Osteoblast (primary cell): Measurements from ENCODE around the gene CAPN15. TPM values are rescaled to one million over a fixed set of nuclear protein-coding genes. Genes with fewer than 3 reads are reported as not detected.
"Not testable (repeated sequence)": the region's sequence is repeated elsewhere in the genome, so short reads cannot be mapped to it uniquely, and the experiment has no call there.

ENCODE experiments used
- DNase-seq: peaks from one replicate; pipeline ENCODE4 v3.0.0; 2011; ENCODE audit warnings: low spot score, mixed read lengths; ENCODE audit not compliant: insufficient read length; ENCODE audit errors: missing footprints
- H2AFZ ChIP-seq: 2 replicates; pipeline ENCODE4 v1.6.0; 2011; ENCODE audit warnings: mild to moderate bottlenecking, low read length
- H3K27ac ChIP-seq: 2 replicates; pipeline ENCODE4 v1.5.1; 2011; ENCODE audit warnings: mild to moderate bottlenecking, low read depth, low read length, moderate library complexity
- H3K27me3 ChIP-seq: 2 replicates; pipeline ENCODE4 v1.6.0; 2012; ENCODE audit warnings: mild to moderate bottlenecking, control low read depth, inconsistent platforms, low read length, moderate library complexity; ENCODE audit not compliant: insufficient read depth
- H3K36me3 ChIP-seq: 2 replicates; pipeline ENCODE4 v1.5.1; 2011; ENCODE audit warnings: mild to moderate bottlenecking, low read length, control low read depth, moderate library complexity; ENCODE audit not compliant: insufficient read depth
- H3K4me1 ChIP-seq: 2 replicates; pipeline ENCODE4 v1.5.1; 2011; ENCODE audit warnings: mild to moderate bottlenecking, low read length, control low read depth, moderate library complexity; ENCODE audit not compliant: insufficient read depth
- H3K4me2 ChIP-seq: 2 replicates; pipeline ENCODE4 v1.6.0; 2011; ENCODE audit warnings: mild to moderate bottlenecking, low read length; ENCODE audit not compliant: insufficient read depth
- H3K4me3 ChIP-seq: fragments of 200-600 bp; sonication (generic); 3 replicates; pipeline ENCODE4 v1.5.1; 2012; ENCODE audit warnings: mild to moderate bottlenecking, low read length, inconsistent platforms; ENCODE audit not compliant: insufficient read depth
- H3K79me2 ChIP-seq: 2 replicates; pipeline ENCODE4 v1.6.0; 2012; ENCODE audit warnings: mild to moderate bottlenecking, low read length, control low read depth, inconsistent platforms; ENCODE audit not compliant: insufficient read depth
- H3K9me3 ChIP-seq: 2 replicates; pipeline ENCODE4 v1.5.1; 2011; ENCODE audit warnings: low read depth, low read length, control low read depth
- H4K20me1 ChIP-seq: 2 replicates; pipeline ENCODE4 v1.6.0; 2012; ENCODE audit warnings: mild to moderate bottlenecking, low read length, control low read depth; ENCODE audit not compliant: insufficient read depth
- CTCF ChIP-seq: IDR thresholded peaks from 2 replicates; pipeline ENCODE4 v1.5.1; 2011; ENCODE audit warnings: mild to moderate bottlenecking, low read depth, low read length, moderate library complexity; ENCODE audit errors: extremely low read depth
- total RNA-seq: library from RNA; depleted of rRNA; stranded (reverse); fragments of >200 nt; gene quantifications from 2 replicates; pipeline ENCODE4 v1.2.3, GENCODE V29; 2012

CAPN15 gene
- total RNA-seq, 1 donor = 27.1 TPM

- no peak for TF ChIP-seq CTCF
- no peak overlapping the region for H2AFZ ChIP-seq
Observed at GRCh38 chr16:505479-506245, 21.9 kb upstream of the CAPN15 start.

GRCh38 chr16:506246-506546 lies 21.3 kb upstream of the CAPN15 start:
- H4K20me1 ChIP-seq = peaks cover 4% of the 10 kb centered on the region
- H2AFZ ChIP-seq = no peak overlapping the region
- H3K4me2 ChIP-seq = no peak overlapping the region
- no peaks in the 10 kb centered on the region for H3K36me3 ChIP-seq
- H3K4me1 ChIP-seq = no peaks in the 10 kb centered on the region
- TF ChIP-seq CTCF = no peak
- H3K9me3 ChIP-seq = no peaks in the 10 kb centered on the region
- H3K79me2 ChIP-seq = no peaks in the 10 kb centered on the region
- H3K4me3 ChIP-seq = no peak overlapping the region
- no peak overlapping the region for H3K27ac ChIP-seq
- no peak for DNase-seq
- H3K27me3 ChIP-seq = no peaks in the 10 kb centered on the region

More at GRCh38 chr16:505479-506245, 21.9 kb upstream of the CAPN15 start:
- Histone ChIP-seq H3K4me3 (no peak overlapping the region), H3K9me3 (no peaks in the 10 kb centered on the region), H3K27ac (no peak overlapping the region), H3K4me1 (no peaks in the 10 kb centered on the region), H3K79me2 (no peaks in the 10 kb centered on the region), H3K36me3 (no peaks in the 10 kb centered on the region), H4K20me1 (peaks cover 4% of the 10 kb centered on the region), H3K4me2 (no peak overlapping the region), H3K27me3 (no peaks in the 10 kb centered on the region)
- no peak for DNase-seq

GRCh38 chr16:507527-507926 lies 20.0 kb upstream of the CAPN15 start:
- not testable (repeated sequence) for H3K36me3 ChIP-seq, H3K4me2 ChIP-seq, H2AFZ ChIP-seq, DNase-seq, H3K79me2 ChIP-seq, H4K20me1 ChIP-seq, H3K9me3 ChIP-seq, H3K27me3 ChIP-seq, H3K4me3 ChIP-seq, H3K27ac ChIP-seq, H3K4me1 ChIP-seq

- Histone ChIP-seq H3K9me3 (no peaks in the 10 kb centered on the region), H3K4me3 (no peak overlapping the region), H3K27me3 (no peaks in the 10 kb centered on the region), H3K27ac (no peak overlapping the region), H3K79me2 (no peaks in the 10 kb centered on the region), H3K4me2 (no peak overlapping the region), H4K20me1 (peaks cover 4% of the 10 kb centered on the region), H2AFZ (no peak overlapping the region), H3K4me1 (no peaks in the 10 kb centered on the region), H3K36me3 (peaks cover under 1% of the 10 kb centered on the region)
- no peak for TF ChIP-seq CTCF
- no peak for DNase-seq
Observed at GRCh38 chr16:507996-508395, 19.5 kb upstream of the CAPN15 start.
